DMS 273 (cell line): ENCODE data around the gene LANCL2.

ENCODE experiments used
- DNase-seq: peaks from one replicate; lab custom pipeline; 2025; ENCODE audit not compliant: unreplicated experiment; lab: John Stamatoyannopoulos, UW

The LANCL2 gene

GRCh38 chr7:55436457-55436856 is 71.3 kb downstream of the LANCL2 start:
- DNase-seq: no peak

- DNase-seq: no peak
These were observed 72.2 kb downstream of the LANCL2 start for GRCh38 chr7:55437375-55437774.

DNA sequence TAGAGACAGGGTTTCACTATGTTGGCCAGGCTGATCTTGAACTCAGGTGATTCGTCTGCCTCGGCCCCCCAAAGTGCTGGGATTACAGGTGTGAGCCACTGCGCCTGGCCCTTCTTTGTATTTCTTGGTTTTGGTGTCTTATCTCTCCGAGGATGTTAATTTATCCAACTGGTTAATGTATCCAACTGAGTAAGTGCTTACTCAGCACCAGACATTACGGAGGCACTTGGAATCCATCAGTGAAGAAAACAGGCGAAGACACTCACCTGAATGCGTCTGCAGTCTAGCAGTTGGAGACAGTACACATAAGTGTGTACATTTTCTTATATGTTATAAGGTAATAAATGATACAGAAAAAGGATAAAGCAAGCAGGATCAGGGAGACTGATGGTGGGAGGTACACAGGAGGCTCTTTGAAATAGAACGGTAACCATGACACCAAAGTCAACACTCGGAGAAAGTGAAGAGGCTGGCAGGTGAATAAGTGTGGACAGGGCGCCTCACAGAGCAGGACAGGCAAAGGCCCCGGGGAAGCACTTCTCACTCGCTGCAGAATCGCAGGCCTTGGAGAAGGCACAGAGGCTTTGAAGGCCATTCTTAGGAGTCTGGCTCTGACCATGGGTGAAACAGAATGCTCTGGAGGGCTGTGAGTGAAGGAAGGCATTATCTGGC is 73.1 kb downstream of the LANCL2 start:
- DNase-seq: no peak

DNA sequence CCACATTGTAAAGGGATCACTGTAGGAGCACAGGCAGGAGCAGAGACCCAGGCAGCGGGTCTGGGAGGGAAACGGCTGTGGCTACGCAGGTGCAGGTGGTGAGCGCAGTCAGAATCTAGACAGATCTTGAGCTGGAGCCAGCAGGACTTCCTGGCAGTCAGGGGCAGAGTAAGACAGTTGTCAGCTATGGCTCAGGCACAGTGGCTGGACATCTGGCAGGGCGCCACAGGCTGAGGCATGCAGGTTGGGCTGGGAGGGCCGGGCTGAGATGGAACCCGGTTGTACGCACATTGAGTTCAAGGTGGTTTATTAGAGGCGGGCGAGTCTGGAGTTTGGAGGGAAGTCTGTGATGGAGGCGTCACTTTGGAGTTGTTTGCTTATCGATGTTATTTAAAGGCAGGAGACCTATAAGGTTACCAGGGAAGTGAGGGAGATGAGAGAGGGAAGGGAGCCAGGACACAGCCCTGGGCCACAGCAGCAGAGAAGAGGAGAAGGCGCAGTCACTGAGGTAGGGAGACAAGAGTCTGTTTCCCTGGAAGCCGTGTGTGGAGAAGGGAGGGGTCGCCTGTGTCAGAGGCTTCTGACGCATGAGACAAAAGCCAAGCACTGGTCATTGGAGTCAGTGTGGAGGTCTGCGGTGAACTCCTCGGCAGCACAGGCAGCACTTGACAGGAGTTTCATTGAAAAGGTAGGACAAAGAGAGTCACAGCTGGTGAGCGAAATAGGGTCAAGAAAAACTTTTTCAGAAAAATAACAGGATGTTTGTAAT is 73.8 kb downstream of the LANCL2 start:
- peak; percentile 27 for DNase-seq

- DNase-seq: peak; percentile 63
These were observed 74.5 kb downstream of the LANCL2 start for GRCh38 chr7:55439627-55440026.

GRCh38 chr7:55440040-55440690 is 75.0 kb downstream of the LANCL2 start:
- no peak for DNase-seq

- no peak for DNase-seq
These were observed 75.9 kb downstream of the LANCL2 start for GRCh38 chr7:55441002-55441401.

- DNase-seq: no peak
These were observed 76.8 kb downstream of the LANCL2 start for GRCh38 chr7:55441774-55442522.

DNA sequence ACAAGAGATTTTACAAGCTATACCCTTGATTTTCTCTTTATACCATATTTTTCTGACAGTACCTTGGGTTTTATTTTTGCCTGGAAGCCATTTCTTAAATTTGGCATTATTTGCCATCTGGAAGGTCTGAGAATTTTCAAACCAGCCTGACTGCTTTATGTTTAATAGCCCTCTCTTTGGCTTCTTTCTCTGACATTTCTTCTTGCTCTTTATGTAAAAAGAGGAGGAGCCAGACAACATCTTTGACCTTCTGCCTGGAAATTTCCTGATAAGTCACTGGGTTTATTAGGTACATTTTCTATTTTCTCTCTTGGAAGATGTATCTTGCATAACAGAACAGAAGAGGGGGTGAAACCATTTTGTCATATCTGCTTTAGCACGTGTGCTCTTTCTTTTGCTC is 79.6 kb downstream of the LANCL2 start:
- no peak for DNase-seq

DNA sequence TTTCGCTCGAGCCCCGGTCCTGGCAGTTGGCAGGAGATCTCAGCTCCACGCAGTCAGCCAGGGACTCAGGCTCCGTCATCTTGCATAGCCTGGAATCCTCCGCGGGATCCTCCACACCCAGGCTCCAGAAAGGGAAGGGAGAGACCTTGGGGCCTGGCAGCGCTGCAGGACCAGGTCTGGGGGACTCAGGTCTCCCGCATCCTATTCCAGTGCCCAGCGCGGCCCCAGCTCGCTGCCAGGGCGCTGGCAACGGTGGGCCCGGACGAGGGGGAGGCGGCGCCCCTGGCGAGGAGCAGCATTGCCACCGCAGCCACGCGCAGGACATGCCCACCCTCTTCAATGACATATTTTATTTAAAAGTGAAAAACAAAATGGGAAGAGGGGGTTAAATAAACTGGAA is 83.4 kb downstream of the LANCL2 start:
- no peak for DNase-seq

GRCh38 chr7:55449205-55449991 is 84.3 kb downstream of the LANCL2 start:
- DNase-seq: no peak

- DNase-seq: no peak
These were observed 84.9 kb downstream of the LANCL2 start for GRCh38 chr7:55449992-55450535.

- DNase-seq: no peak
These were observed 87.8 kb downstream of the LANCL2 start for GRCh38 chr7:55452971-55453370.

- no peak for DNase-seq
These were observed 92.7 kb downstream of the LANCL2 start for GRCh38 chr7:55457801-55458200.

DNA sequence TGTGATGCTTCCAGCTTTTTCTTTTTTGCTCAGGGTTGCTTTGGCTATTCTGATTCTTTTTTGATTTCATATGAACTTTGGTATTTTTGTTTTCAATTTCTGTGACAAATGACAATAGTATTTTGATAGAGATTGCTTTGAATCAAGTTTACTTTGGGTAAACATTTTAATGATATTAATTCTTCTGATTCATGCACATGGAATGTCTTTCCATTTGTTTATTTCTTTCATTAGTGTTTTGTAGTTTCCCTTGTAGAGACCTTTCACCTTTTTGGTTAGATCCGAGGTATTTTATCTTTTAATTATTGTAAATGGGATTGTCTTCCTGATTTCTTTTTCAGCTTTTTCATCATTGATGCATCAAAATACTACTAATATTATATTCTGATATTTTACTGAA is 93.2 kb downstream of the LANCL2 start:
- DNase-seq: no peak

DNA sequence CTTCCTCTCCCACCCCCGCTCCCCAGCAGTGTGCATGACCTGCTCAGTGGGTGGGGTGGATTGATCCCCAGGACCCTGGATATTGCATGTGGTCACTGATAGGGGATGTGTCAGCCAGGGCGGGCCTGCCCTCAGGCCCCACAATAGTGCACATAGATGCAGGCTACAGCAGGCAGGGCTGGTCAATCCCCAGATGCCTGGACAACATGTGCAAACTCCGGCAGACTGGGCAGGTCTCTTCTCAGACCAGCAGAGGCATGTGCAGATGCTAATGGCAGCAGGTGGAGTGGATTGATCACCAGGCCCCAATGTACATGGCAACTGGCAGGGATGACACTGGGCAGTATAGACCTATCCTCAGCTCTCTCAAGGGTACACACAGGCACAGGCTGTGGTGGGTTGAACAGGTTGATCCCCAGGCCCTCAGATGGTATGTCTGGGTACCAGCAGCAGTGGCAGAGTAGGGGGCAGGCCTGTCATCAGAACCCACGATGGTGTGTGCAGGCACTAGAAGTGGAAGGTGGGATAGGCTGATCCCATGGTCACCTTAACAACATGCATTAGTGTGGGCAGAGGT is 98.6 kb downstream of the LANCL2 start:
- DNase-seq: no peak

DNA sequence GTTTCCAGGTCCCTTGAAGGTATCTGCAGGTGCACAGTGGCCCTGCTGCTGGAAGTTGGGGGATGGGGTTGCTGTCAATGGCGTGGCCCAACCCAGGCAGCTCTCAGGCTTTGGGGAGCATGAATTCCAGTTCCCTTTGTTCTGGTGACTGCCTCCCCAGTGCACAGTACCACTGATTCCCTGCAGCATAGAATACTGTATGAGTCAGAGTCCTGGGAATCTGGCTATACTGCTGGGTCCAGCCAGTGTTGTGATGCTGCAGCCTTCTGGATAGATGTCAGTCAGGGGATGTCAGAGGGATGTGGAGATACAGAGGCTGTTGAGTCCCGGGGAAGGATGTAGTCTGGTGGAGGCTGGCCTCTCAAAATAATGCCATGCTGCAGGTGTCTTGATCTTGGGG is 99.3 kb downstream of the LANCL2 start:
- no peak for DNase-seq

DNA sequence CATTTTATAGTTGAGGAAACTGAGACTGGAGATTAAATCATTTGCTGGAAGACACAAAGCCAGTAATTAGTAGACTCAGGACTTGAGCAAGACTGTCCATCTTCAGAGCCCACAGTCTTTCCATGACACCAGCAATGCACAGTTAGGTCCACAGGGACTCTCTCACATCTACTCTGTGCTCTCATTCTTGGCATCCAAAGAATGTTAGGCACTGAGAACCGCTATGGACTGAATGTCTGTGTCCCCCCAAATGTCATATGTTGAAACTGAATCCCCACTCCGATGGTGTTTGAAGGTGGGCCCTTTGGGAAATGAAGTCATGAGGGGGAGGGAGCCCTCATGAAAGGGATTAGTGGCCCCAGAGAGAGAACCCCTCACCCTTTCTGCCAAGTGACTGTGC is 100.6 kb downstream of the LANCL2 start:
- no peak for DNase-seq

- no peak for DNase-seq
These were observed 102.0 kb downstream of the LANCL2 start for GRCh38 chr7:55467047-55467593.

- no peak for DNase-seq
These were observed 103.4 kb downstream of the LANCL2 start for GRCh38 chr7:55468495-55468894.
